NCI-H460 (cell line): Measurements from ENCODE around the gene RCSD1. TPM values are rescaled to one million over a fixed set of nuclear protein-coding genes. Genes with fewer than 3 reads are reported as not detected.
A peak's percentile ranks its signal among the peaks of the same experiment; 100 is the strongest.

Source experiments
- DNase-seq: peaks from one replicate; pipeline ENCODE4 v3.0.0-alpha.2; 2016; ENCODE audit warnings: low read depth; ENCODE audit errors: extremely low read depth
- total RNA-seq: library from RNA; depleted of rRNA; stranded (reverse); fragments of >200 nt; shearing (Covaris generic); gene quantifications from 2 replicates; pipeline ENCODE4 v1.2.3, GENCODE V29; 2014

RCSD1 gene
- total RNA-seq, 1 experiment from 2014 or later, result not detected

GRCh38 chr1:167640051-167640450, 10.0 kb downstream of the RCSD1 start:
- no peak for DNase-seq

- no peak for DNase-seq
These were observed 11.9 kb downstream of the RCSD1 start for GRCh38 chr1:167641786-167642500.

- DNase-seq, result no peak
These were observed 12.4 kb downstream of the RCSD1 start for GRCh38 chr1:167642501-167642826.

- DNase-seq, result no peak
These were observed 13.4 kb downstream of the RCSD1 start for GRCh38 chr1:167643441-167643840.

GRCh38 chr1:167644551-167644950, 14.5 kb downstream of the RCSD1 start:
- DNase-seq, result no peak

GRCh38 chr1:167645140-167645541, 15.1 kb downstream of the RCSD1 start:
- DNase-seq, result no peak

- no peak for DNase-seq
These were observed 15.8 kb downstream of the RCSD1 start for GRCh38 chr1:167645625-167646414.

- no peak for DNase-seq
These were observed 18.3 kb downstream of the RCSD1 start for GRCh38 chr1:167648252-167648849.

- no peak for DNase-seq
These were observed 19.1 kb downstream of the RCSD1 start for GRCh38 chr1:167648978-167649744.

GRCh38 chr1:167650269-167651160, 20.5 kb downstream of the RCSD1 start:
- DNase-seq, result no peak

- DNase-seq, result no peak
These were observed 21.2 kb downstream of the RCSD1 start for GRCh38 chr1:167651161-167651693.

GRCh38 chr1:167654975-167655575, 25.0 kb downstream of the RCSD1 start:
- no peak for DNase-seq

GRCh38 chr1:167656657-167657056, 26.6 kb downstream of the RCSD1 start:
- no peak for DNase-seq

- no peak for DNase-seq
These were observed 28.7 kb downstream of the RCSD1 start for GRCh38 chr1:167658574-167659328.

GRCh38 chr1:167659450-167659849, 29.4 kb downstream of the RCSD1 start:
- no peak for DNase-seq

- DNase-seq, result no peak
These were observed 29.8 kb downstream of the RCSD1 start for GRCh38 chr1:167659881-167660280.

GRCh38 chr1:167661527-167662426, 31.7 kb downstream of the RCSD1 start:
- peak; percentile 16 for DNase-seq
